ENCODE measurements around the gene TRPC4AP.
"Not testable (repeated sequence)": the region's sequence is repeated elsewhere in the genome, so short reads cannot be mapped to it uniquely, and the experiment has no call there.

Gene TRPC4AP

GRCh38 chr20:35122756-35123405 lies 30.3 kb upstream of the TRPC4AP start:
- H3K4me3 ChIP-seq (ENCODE audit: low read length), result no peak overlapping the region
- H3K36me3 ChIP-seq (ENCODE audit: control insufficient read depth, insufficient read depth, low read length), result peaks cover 12% of the 10 kb centered on the region; the same call in 1 of the 2 replicates
- no CpG with 5 or more reads among the region's 5 CpGs for WGBS (ENCODE audit: insufficient coverage, insufficient read length)
- no peaks in the 10 kb centered on the region for H3K9me3 ChIP-seq (ENCODE audit: control insufficient read depth, insufficient read depth, low read length)
- H3K27ac ChIP-seq (ENCODE audit: low read length), result no peak overlapping the region
- no peaks in the 10 kb centered on the region for H3K4me1 ChIP-seq (ENCODE audit: control insufficient read depth, insufficient read depth, low read length)
- no peaks in the 10 kb centered on the region for H3K27me3 ChIP-seq (ENCODE audit: control insufficient read depth, insufficient read depth, low read length)
- no peak for DNase-seq (ENCODE audit: low read depth, low spot score)

- H3K4me3 ChIP-seq (ENCODE audit: low read length), result no peak overlapping the region
- H3K36me3 ChIP-seq (ENCODE audit: control insufficient read depth, insufficient read depth, low read length), result peaks cover 10% of the 10 kb centered on the region; the same call in 1 of the 2 replicates
- no peaks in the 10 kb centered on the region for H3K4me1 ChIP-seq (ENCODE audit: control insufficient read depth, insufficient read depth, low read length)
- DNase-seq (ENCODE audit: low read depth, low spot score), result no peak
- H3K27ac ChIP-seq (ENCODE audit: low read length), result no peak overlapping the region
- H3K9me3 ChIP-seq (ENCODE audit: control insufficient read depth, insufficient read depth, low read length), result no peaks in the 10 kb centered on the region
- H3K27me3 ChIP-seq (ENCODE audit: control insufficient read depth, insufficient read depth, low read length), result no peaks in the 10 kb centered on the region; the same call in 1 of the 2 replicates
- no CpG with 5 or more reads among the region's 7 CpGs for WGBS (ENCODE audit: insufficient coverage, insufficient read length)
Observed at GRCh38 chr20:35121186-35121585, 28.6 kb upstream of the TRPC4AP start.

- WGBS (ENCODE audit: insufficient coverage, insufficient read length), result no CpG with 5 or more reads among the region's 8 CpGs
- H3K36me3 ChIP-seq (ENCODE audit: control insufficient read depth, insufficient read depth, low read length), result peaks cover 11% of the 10 kb centered on the region; the same call in 1 of the 2 replicates
- no peaks in the 10 kb centered on the region for H3K4me1 ChIP-seq (ENCODE audit: control insufficient read depth, insufficient read depth, low read length)
- no peaks in the 10 kb centered on the region for H3K9me3 ChIP-seq (ENCODE audit: control insufficient read depth, insufficient read depth, low read length)
- H3K27ac ChIP-seq (ENCODE audit: low read length), result no peak overlapping the region
- DNase-seq (ENCODE audit: low read depth, low spot score), result no peak
- H3K27me3 ChIP-seq (ENCODE audit: control insufficient read depth, insufficient read depth, low read length), result no peaks in the 10 kb centered on the region; the same call in 1 of the 2 replicates
- no peak overlapping the region for H3K4me3 ChIP-seq (ENCODE audit: low read length)
Observed at GRCh38 chr20:35120012-35120701, 27.6 kb upstream of the TRPC4AP start.

GRCh38 chr20:35117629-35118028 lies 25.0 kb upstream of the TRPC4AP start:
- WGBS (ENCODE audit: insufficient coverage, insufficient read length), result no CpG with 5 or more reads among the region's 1 CpG

GRCh38 chr20:35117196-35117595 lies 24.6 kb upstream of the TRPC4AP start:
- H3K9me3 ChIP-seq (ENCODE audit: control insufficient read depth, insufficient read depth, low read length), result no peaks in the 10 kb centered on the region
- no peak for DNase-seq (ENCODE audit: low read depth, low spot score)
- peaks cover 4% of the 10 kb centered on the region; the same call in 1 of the 2 replicates for H3K36me3 ChIP-seq (ENCODE audit: control insufficient read depth, insufficient read depth, low read length)
- H3K27ac ChIP-seq (ENCODE audit: low read length), result no peak overlapping the region
- H3K4me3 ChIP-seq (ENCODE audit: low read length), result no peak overlapping the region
- no peaks in the 10 kb centered on the region for H3K4me1 ChIP-seq (ENCODE audit: control insufficient read depth, insufficient read depth, low read length)
- H3K27me3 ChIP-seq (ENCODE audit: control insufficient read depth, insufficient read depth, low read length), result no peaks in the 10 kb centered on the region; the same call in 1 of the 2 replicates

More at GRCh38 chr20:35117629-35118028, 25.0 kb upstream of the TRPC4AP start:
- Histone ChIP-seq H3K4me3 (ENCODE audit: low read length) (no peak overlapping the region), H3K27me3 (ENCODE audit: control insufficient read depth, insufficient read depth, low read length) (no peaks in the 10 kb centered on the region; the same call in 1 of the 2 replicates), H3K9me3 (ENCODE audit: control insufficient read depth, insufficient read depth, low read length) (no peaks in the 10 kb centered on the region), H3K4me1 (ENCODE audit: control insufficient read depth, insufficient read depth, low read length) (no peaks in the 10 kb centered on the region), H3K27ac (ENCODE audit: low read length) (no peak overlapping the region), H3K36me3 (ENCODE audit: control insufficient read depth, insufficient read depth, low read length) (peaks cover 5% of the 10 kb centered on the region; the same call in 1 of the 2 replicates)
- no peak for DNase-seq (ENCODE audit: low read depth, low spot score)

- Histone ChIP-seq H3K27me3 (ENCODE audit: control insufficient read depth, insufficient read depth, low read length) (no peaks in the 10 kb centered on the region; the same call in 1 of the 2 replicates), H3K4me1 (ENCODE audit: control insufficient read depth, insufficient read depth, low read length) (no peaks in the 10 kb centered on the region), H3K36me3 (ENCODE audit: control insufficient read depth, insufficient read depth, low read length) (0 out of 2 replicates have a peak, but pooled peaks cover 4% of the 10 kb centered on the region), H3K27ac (ENCODE audit: low read length) (no peak overlapping the region), H3K4me3 (ENCODE audit: low read length) (no peak overlapping the region), H3K9me3 (ENCODE audit: control insufficient read depth, insufficient read depth, low read length) (no peaks in the 10 kb centered on the region)
- WGBS (ENCODE audit: insufficient coverage, insufficient read length), result no CpG with 5 or more reads among the region's 4 CpGs
- no peak for DNase-seq (ENCODE audit: low read depth, low spot score)
Observed at GRCh38 chr20:35116258-35116657, 23.7 kb upstream of the TRPC4AP start.

GRCh38 chr20:35115606-35116005 lies 23.0 kb upstream of the TRPC4AP start:
- no peaks in the 10 kb centered on the region; the same call in 1 of the 2 replicates for H3K27me3 ChIP-seq (ENCODE audit: control insufficient read depth, insufficient read depth, low read length)
- H3K4me1 ChIP-seq (ENCODE audit: control insufficient read depth, insufficient read depth, low read length), result no peaks in the 10 kb centered on the region
- no CpG with 5 or more reads among the region's 11 CpGs for WGBS (ENCODE audit: insufficient coverage, insufficient read length)
- H3K36me3 ChIP-seq (ENCODE audit: control insufficient read depth, insufficient read depth, low read length), result 0 out of 2 replicates have a peak, but pooled peaks cover 4% of the 10 kb centered on the region
- H3K4me3 ChIP-seq (ENCODE audit: low read length), result no peak overlapping the region
- no peak overlapping the region for H3K27ac ChIP-seq (ENCODE audit: low read length)
- no peaks in the 10 kb centered on the region for H3K9me3 ChIP-seq (ENCODE audit: control insufficient read depth, insufficient read depth, low read length)
- no peak for DNase-seq (ENCODE audit: low read depth, low spot score)

- no CpG with 5 or more reads among the region's 5 CpGs for WGBS (ENCODE audit: insufficient coverage, insufficient read length)
Observed at GRCh38 chr20:35112276-35112675, 19.7 kb upstream of the TRPC4AP start.

GRCh38 chr20:35111141-35111888 lies 18.7 kb upstream of the TRPC4AP start:
- Histone ChIP-seq H3K27me3 (ENCODE audit: control insufficient read depth, insufficient read depth, low read length) (no peaks in the 10 kb centered on the region; the same call in 1 of the 2 replicates), H3K27ac (ENCODE audit: low read length) (no peak overlapping the region), H3K36me3 (ENCODE audit: control insufficient read depth, insufficient read depth, low read length) (0 out of 2 replicates have a peak, but pooled peaks cover 4% of the 10 kb centered on the region), H3K4me3 (ENCODE audit: low read length) (no peak overlapping the region), H3K9me3 (ENCODE audit: control insufficient read depth, insufficient read depth, low read length) (no peaks in the 10 kb centered on the region), H3K4me1 (ENCODE audit: control insufficient read depth, insufficient read depth, low read length) (no peaks in the 10 kb centered on the region)
- DNase-seq (ENCODE audit: low read depth, low spot score), result no peak
- WGBS (ENCODE audit: insufficient coverage, insufficient read length), result no CpG with 5 or more reads among the region's 4 CpGs

More at GRCh38 chr20:35112276-35112675, 19.7 kb upstream of the TRPC4AP start:
- not testable (repeated sequence) for H3K27me3 ChIP-seq (ENCODE audit: control insufficient read depth, insufficient read depth, low read length); H3K4me1 ChIP-seq (ENCODE audit: control insufficient read depth, insufficient read depth, low read length); DNase-seq (ENCODE audit: low read depth, low spot score); H3K27ac ChIP-seq (ENCODE audit: low read length); H3K36me3 ChIP-seq (ENCODE audit: control insufficient read depth, insufficient read depth, low read length); H3K9me3 ChIP-seq (ENCODE audit: control insufficient read depth, insufficient read depth, low read length); H3K4me3 ChIP-seq (ENCODE audit: low read length)

GRCh38 chr20:35108921-35109320 lies 16.3 kb upstream of the TRPC4AP start:
- whole genome bisulfite sequencing (ENCODE audit: insufficient coverage, insufficient read length), result no CpG with 5 or more reads among the region's 4 CpGs
- DNase-seq (ENCODE audit: low read depth, low spot score), result no peak
- H3K4me1 ChIP-seq (ENCODE audit: control insufficient read depth, insufficient read depth, low read length), result no peaks in the 10 kb centered on the region
- no peaks in the 10 kb centered on the region for H3K36me3 ChIP-seq (ENCODE audit: control insufficient read depth, insufficient read depth, low read length)
- no peaks in the 10 kb centered on the region for H3K9me3 ChIP-seq (ENCODE audit: control insufficient read depth, insufficient read depth, low read length)
- H3K27ac ChIP-seq (ENCODE audit: low read length), result no peak overlapping the region
- no peaks in the 10 kb centered on the region for H3K27me3 ChIP-seq (ENCODE audit: control insufficient read depth, insufficient read depth, low read length)
- H3K4me3 ChIP-seq (ENCODE audit: low read length), result no peak overlapping the region
